GM10266 (cell line): ENCODE data around the gene BPIFB1.

Experiments used
- DNase-seq: peaks from one replicate; pipeline ENCODE4 v3.0.0; 2012; ENCODE audit errors: extremely low spot score
- CTCF ChIP-seq: IDR thresholded peaks from 2 replicates; pipeline ENCODE4 v1.5.1; 2012; ENCODE audit warnings: mild to moderate bottlenecking, low read depth; ENCODE audit not compliant: control insufficient read depth, insufficient read depth; ENCODE audit errors: missing control alignments

BPIFB1 gene

GRCh38 chr20:33252460-33252859, 30.6 kb upstream of the BPIFB1 start:
- no peak for TF ChIP-seq CTCF
- DNase-seq: no peak

DNA sequence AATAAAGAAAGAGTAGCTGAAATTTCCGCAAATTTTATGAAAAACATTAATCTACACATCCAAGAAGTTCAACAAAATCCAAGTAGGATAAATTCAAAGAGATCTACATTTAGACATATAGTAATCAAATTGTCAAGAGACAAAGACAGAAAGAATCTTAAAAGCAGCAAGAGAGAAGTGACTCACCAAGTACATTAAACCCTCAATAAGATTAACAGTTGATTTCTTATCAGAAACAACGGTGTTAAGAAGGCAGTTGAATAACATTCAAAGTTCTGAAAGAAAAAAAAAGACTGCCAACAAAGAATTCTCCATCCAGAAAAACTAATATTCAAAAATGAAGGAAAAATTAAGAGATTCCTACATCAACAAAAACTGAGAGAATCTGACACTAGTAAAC, 28.0 kb upstream of the BPIFB1 start:
- DNase-seq: no peak
- TF ChIP-seq CTCF: no peak

DNA sequence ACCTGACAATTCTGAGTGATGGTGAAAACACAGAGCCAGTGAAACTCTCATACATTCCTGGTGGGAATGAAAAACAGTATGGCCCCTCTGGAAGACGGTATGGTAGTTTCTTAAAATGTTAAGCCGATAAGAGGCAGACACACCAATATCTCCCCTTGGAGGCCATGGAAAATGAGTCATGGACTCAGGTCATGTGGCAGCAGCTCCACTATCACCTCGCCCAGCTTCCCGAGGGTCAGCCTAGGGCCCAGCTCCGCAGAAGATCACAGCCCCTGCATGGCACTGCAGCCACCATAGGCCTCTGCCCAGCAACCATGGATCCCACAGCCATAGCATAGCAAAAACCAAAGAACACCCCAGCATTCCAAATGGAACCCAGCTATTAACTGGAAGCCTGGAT, 25.8 kb upstream of the BPIFB1 start:
- DNase-seq: no peak

GRCh38 chr20:33259371-33259770, 23.6 kb upstream of the BPIFB1 start:
- no peak for TF ChIP-seq CTCF
- no peak for DNase-seq

More for the DNA sequence above, 25.8 kb upstream of the BPIFB1 start:
- TF ChIP-seq CTCF: no peak

DNA sequence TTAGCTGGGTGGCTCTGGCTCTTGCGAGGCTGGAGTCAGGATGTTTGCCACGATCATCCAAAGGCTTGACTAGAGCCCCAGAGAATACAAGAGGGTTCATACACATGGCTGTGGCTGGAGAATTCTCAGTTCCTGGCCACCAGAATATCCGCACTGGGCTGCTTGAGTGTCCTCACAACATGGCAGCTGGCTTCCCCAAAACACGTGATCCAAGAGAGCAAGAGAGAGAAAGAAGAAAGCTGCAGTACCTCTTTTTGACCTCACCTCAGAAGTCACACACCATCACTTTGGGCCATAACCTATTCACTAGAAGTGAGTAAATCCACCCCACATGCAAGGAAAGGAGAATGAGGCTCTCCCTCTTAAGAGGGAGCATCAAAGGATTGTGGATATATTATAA, 21.5 kb upstream of the BPIFB1 start:
- DNase-seq: no peak
- no peak for TF ChIP-seq CTCF

- TF ChIP-seq CTCF: peak; percentile 37
- no peak for DNase-seq
These were observed 20.4 kb upstream of the BPIFB1 start for GRCh38 chr20:33262658-33263065.

DNA sequence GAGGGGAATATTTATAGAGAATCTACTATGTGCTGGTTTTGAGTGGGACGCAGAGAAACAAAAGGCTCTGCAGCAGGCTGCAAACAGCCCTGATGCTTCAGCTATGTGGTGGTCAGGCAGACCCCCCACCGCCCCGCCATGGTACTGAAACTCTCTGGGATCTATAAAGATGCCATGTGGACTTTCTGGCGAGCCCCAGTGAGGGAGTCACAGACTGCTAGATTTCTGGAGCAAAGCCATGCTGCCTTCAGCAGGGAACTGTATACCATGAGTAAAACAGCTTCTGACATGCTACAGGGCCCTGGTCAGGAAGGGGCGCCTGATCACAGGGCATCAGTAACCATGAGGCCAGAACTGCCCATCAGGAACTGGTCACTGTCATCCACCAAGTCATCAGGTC, 19.2 kb upstream of the BPIFB1 start:
- no peak for DNase-seq
- no peak for TF ChIP-seq CTCF
